Smooth muscle cell (in vitro differentiated cells): Measurements from ENCODE around the gene POLA2. TPM values are rescaled to one million over a fixed set of nuclear protein-coding genes. Genes with fewer than 3 reads are reported as not detected.

ENCODE experiments used
- DNase-seq: peaks from one replicate; lab custom pipeline; 2025; ENCODE audit not compliant: unreplicated experiment; lab: John Stamatoyannopoulos, UW
- H2AFZ ChIP-seq: fragments of 200-600 bp; sonication (generic); 2 replicates; pipeline ENCODE4 v1.6.0; 2016; ENCODE audit warnings: antibody characterized with exemption, low read depth, mild to moderate bottlenecking
- H3F3A ChIP-seq: fragments of 200-600 bp; sonication (generic); 2 replicates; pipeline ENCODE4 v1.6.0; 2017; ENCODE audit warnings: antibody characterized with exemption, low read depth
- H3K27ac ChIP-seq: fragments of 200-600 bp; sonication (generic); 2 replicates; pipeline ENCODE4 v1.5.1; 2016; ENCODE audit warnings: low read depth, mild to moderate bottlenecking
- H3K27me3 ChIP-seq: fragments of 200-600 bp; sonication (generic); 2 replicates; pipeline ENCODE4 v1.6.1; 2016; ENCODE audit warnings: low read depth, mild to moderate bottlenecking
- H3K36me3 ChIP-seq: fragments of 200-600 bp; sonication (generic); 2 replicates; pipeline ENCODE4 v1.5.1; 2016; ENCODE audit warnings: low read depth
- H3K4me1 ChIP-seq: fragments of 200-600 bp; sonication (generic); 2 replicates; pipeline ENCODE4 v1.5.1; 2016; ENCODE audit warnings: low read depth
- H3K4me2 ChIP-seq: fragments of 200-600 bp; sonication (generic); 2 replicates; pipeline ENCODE4 v1.6.0; 2016; ENCODE audit warnings: mild to moderate bottlenecking
- H3K4me3 ChIP-seq: fragments of 200-600 bp; sonication (generic); 2 replicates; pipeline ENCODE4 v1.5.1; 2016; ENCODE audit warnings: mild to moderate bottlenecking
- H3K79me2 ChIP-seq: fragments of 200-600 bp; sonication (generic); 2 replicates; pipeline ENCODE4 v1.6.0; 2016; ENCODE audit warnings: low read depth, mild to moderate bottlenecking
- H3K9ac ChIP-seq: fragments of 200-600 bp; sonication (generic); 2 replicates; pipeline ENCODE4 v1.6.0; 2016; ENCODE audit warnings: low read depth
- H3K9me3 ChIP-seq: fragments of 200-600 bp; sonication (generic); replicated peaks from 2 replicates; pipeline ENCODE4 v1.5.1; 2016; ENCODE audit warnings: low read depth
- H4K20me1 ChIP-seq: fragments of 200-600 bp; sonication (generic); 2 replicates; pipeline ENCODE4 v1.6.0; 2016; ENCODE audit warnings: low read depth
- WGBS: methylation state at CpG from one replicate; pipeline ENCODE4 v1.1.7; 2016; ENCODE audit warnings: low lambda C conversion rate; 5-methylcytosine and 5-hydroxymethylcytosine counted together
- polyA plus RNA-seq: library from polyadenylated mRNA; unstranded; fragments of >200 nt; fragmentation: Nextera tagmentation; extraction: Ambion mirVana; gene quantifications from 2 replicates; pipeline ENCODE4 v1.2.1, GENCODE V29; 2016
- total RNA-seq: library from RNA; depleted of rRNA; stranded (reverse); fragments of >200 nt; gene quantifications from 2 replicates; pipeline ENCODE4 v1.2.3, GENCODE V29; 2014
- TF ChIP-seq, protein P1 (sequence below): fragments of 200-600 bp; sonication (generic); IDR thresholded peaks from 2 replicates; pipeline ENCODE4 v1.5.1; 2017; ENCODE audit warnings: borderline replicate concordance, mild to moderate bottlenecking, antibody characterized with exemption; ENCODE audit not compliant: insufficient read depth, poor library complexity, severe bottlenecking

POLA2 gene
- total and polyA plus RNA-seq, 2 experiments from 2014 or later = 2.5 to 8.4 TPM

GRCh38 chr11:65316227-65317024 is 54.7 kb downstream of the POLA2 start:
- H3K36me3 ChIP-seq = no peaks in the 10 kb centered on the region
- no peak overlapping the region for H2AFZ ChIP-seq
- H3K9me3 ChIP-seq = no peaks in the 10 kb centered on the region
- H3K27me3 ChIP-seq = no peaks in the 10 kb centered on the region
- H3K4me2 ChIP-seq = peak overlapping the region; percentile 91
- H3K4me1 ChIP-seq = peaks cover 26% of the 10 kb centered on the region
- 60% methylated on average over 20 of the region's 20 CpGs for WGBS
- H3K4me3 ChIP-seq = peak overlapping the region; percentile 78
- H3K27ac ChIP-seq = no peak overlapping the region
- H3F3A ChIP-seq = no peaks in the 10 kb centered on the region
- no peak for DNase-seq
- H3K9ac ChIP-seq = no peak overlapping the region
- H4K20me1 ChIP-seq = peaks cover 53% of the 10 kb centered on the region
- H3K79me2 ChIP-seq = peaks cover 44% of the 10 kb centered on the region
- TF ChIP-seq, protein P1, sequence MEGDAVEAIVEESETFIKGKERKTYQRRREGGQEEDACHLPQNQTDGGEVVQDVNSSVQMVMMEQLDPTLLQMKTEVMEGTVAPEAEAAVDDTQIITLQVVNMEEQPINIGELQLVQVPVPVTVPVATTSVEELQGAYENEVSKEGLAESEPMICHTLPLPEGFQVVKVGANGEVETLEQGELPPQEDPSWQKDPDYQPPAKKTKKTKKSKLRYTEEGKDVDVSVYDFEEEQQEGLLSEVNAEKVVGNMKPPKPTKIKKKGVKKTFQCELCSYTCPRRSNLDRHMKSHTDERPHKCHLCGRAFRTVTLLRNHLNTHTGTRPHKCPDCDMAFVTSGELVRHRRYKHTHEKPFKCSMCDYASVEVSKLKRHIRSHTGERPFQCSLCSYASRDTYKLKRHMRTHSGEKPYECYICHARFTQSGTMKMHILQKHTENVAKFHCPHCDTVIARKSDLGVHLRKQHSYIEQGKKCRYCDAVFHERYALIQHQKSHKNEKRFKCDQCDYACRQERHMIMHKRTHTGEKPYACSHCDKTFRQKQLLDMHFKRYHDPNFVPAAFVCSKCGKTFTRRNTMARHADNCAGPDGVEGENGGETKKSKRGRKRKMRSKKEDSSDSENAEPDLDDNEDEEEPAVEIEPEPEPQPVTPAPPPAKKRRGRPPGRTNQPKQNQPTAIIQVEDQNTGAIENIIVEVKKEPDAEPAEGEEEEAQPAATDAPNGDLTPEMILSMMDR = no peak

DNA sequence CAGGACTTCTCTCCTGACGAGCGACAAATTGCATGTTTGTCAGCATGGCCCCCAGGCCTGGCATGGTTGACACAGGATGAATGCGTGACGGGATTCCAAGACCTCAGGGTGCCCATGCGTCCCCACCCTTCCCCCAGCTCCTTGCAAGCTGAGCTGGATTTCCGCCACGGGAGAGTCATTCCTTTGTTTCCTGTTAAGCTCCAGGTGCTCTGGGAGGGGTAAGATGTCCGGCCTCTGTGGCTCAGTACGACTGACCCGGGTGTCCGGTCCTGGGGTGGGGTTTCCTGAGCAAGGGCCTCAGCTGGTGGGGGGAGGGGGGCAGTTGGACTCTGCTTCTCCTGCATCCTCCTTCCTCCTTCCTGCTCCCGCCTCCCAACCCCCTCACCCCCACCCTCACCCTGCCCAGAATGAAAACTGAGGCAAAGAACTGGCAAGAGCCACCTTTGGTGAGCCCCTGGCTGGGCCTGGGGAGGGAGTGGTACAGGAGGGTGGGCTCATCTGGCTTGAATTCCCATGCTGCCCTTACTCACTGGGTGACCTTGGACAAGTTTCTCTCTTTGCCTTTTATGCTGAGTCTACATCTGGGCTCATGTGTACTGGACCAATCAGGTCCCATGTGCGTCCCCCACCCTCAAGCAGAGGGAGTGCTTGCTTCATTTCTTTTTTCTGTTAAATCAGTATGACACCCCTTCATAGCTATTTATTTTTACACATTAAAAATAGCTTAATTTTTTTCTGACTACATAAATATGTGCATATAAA is 55.4 kb downstream of the POLA2 start:
- H2AFZ ChIP-seq = no peak overlapping the region
- whole genome bisulfite sequencing = 47% methylated on average over 13 of the region's 13 CpGs
- peak overlapping the region; percentile 91 for H3K4me2 ChIP-seq
- TF ChIP-seq, protein P1 = no peak
- H3K4me3 ChIP-seq = peak overlapping the region; percentile 78
- DNase-seq = no peak
- H3K9me3 ChIP-seq = no peaks in the 10 kb centered on the region
- no peaks in the 10 kb centered on the region for H3F3A ChIP-seq
- H3K4me1 ChIP-seq = peaks cover 23% of the 10 kb centered on the region
- peak overlapping the region; percentile 11 for H3K27ac ChIP-seq
- H3K9ac ChIP-seq = no peak overlapping the region
- peaks cover 61% of the 10 kb centered on the region for H4K20me1 ChIP-seq
- no peaks in the 10 kb centered on the region for H3K27me3 ChIP-seq
- H3K79me2 ChIP-seq = peaks cover 44% of the 10 kb centered on the region
- no peaks in the 10 kb centered on the region for H3K36me3 ChIP-seq

- Histone ChIP-seq H3K4me1 (peaks cover 23% of the 10 kb centered on the region), H3K9me3 (no peaks in the 10 kb centered on the region), H2AFZ (no peak overlapping the region), H3K36me3 (no peaks in the 10 kb centered on the region), H3K79me2 (peaks cover 44% of the 10 kb centered on the region), H3K4me2 (no peak overlapping the region), H3K27me3 (no peaks in the 10 kb centered on the region), H3K4me3 (no peak overlapping the region), H3K9ac (no peak overlapping the region), H3F3A (no peaks in the 10 kb centered on the region), H3K27ac (no peak overlapping the region), H4K20me1 (peaks cover 66% of the 10 kb centered on the region)
- DNase-seq = no peak
- TF ChIP-seq, protein P1 = no peak
- 97% methylated on average over 22 of the region's 22 CpGs for WGBS
Observed at GRCh38 chr11:65320386-65321075, 58.8 kb downstream of the POLA2 start.
